Activated CD4-positive, alpha-beta T cell treated with anti-CD3 and anti-CD28 coated beads, Interleukin-2, amount 10 ng/mL, durations not matched to agents 7 days and 5 days (primary cell): ENCODE data around the gene MYBPH. TPM values are rescaled to one million over a fixed set of nuclear protein-coding genes. Genes with fewer than 3 reads are reported as not detected.
A peak's percentile ranks its signal among the peaks of the same experiment; 100 is the strongest.

Experiments
- CTCF ChIA-PET: fragments of 350-600 bp; sonication (Branson Sonifier 250); formaldehyde crosslinking; loops from one replicate; lab custom pipeline; 2021; ENCODE audit warnings: antibody characterized with exemption; lab: Charles Lee
- POLR2A ChIA-PET: fragments of 350-600 bp; sonication (Branson Sonifier 250); formaldehyde crosslinking; loops from one replicate; lab custom pipeline; 2021; ENCODE audit warnings: antibody characterized with exemption; lab: Charles Lee
- DNase-seq: peaks from one replicate; pipeline ENCODE4 v3.0.0-alpha.2; 2020
- H3K27ac Mint-ChIP-seq: one replicate; pipeline ENCODE4 v1.8.0; 2021; ENCODE audit warnings: mild to moderate bottlenecking, moderate library complexity, mixed read lengths
- H3K27me3 Mint-ChIP-seq: one replicate; pipeline ENCODE4 v1.8.0; 2021; ENCODE audit warnings: mixed read lengths
- H3K36me3 Mint-ChIP-seq: one replicate; pipeline ENCODE4 v1.8.0; 2021; ENCODE audit warnings: low read depth, mixed read lengths
- H3K4me1 Mint-ChIP-seq: one replicate; pipeline ENCODE4 v1.8.0; 2021; ENCODE audit warnings: mixed read lengths
- H3K4me3 Mint-ChIP-seq: one replicate; pipeline ENCODE4 v1.8.0; 2021; ENCODE audit warnings: mild to moderate bottlenecking, moderate library complexity, mixed read lengths
- H3K9me3 Mint-ChIP-seq: one replicate; pipeline ENCODE4 v1.8.0; 2021; ENCODE audit warnings: mixed read lengths
- total RNA-seq, 2 experiments: library from RNA; stranded (reverse); gene quantifications; one replicate each; pipeline ENCODE4 v1.2.3, GENCODE V29; 2021

Gene MYBPH
- total RNA-seq, 2 experiments from 2014 or later: not detected

GRCh38 chr1:203166192-203166940 lies 9.3 kb downstream of the MYBPH start:
- Mint-ChIP-seq H3K4me3 (no peak overlapping the region), H3K36me3 (no peaks in the 10 kb centered on the region), H3K27ac (no peak overlapping the region), H3K9me3 (no peaks in the 10 kb centered on the region), H3K27me3 (peaks cover 2% of the 10 kb centered on the region), H3K4me1 (no peaks in the 10 kb centered on the region)
- ChIA-PET POLR2A (no interaction called here), CTCF (interaction anchor here (1.3 kb wide), 1 partner anchor 101 kb away, joined by 3 read pairs; no protein-coding TSS in a partner anchor)
- no peak for DNase-seq

- DNase-seq: no peak
- ChIA-PET CTCF (interaction anchor here (1.3 kb wide), 1 partner anchor 101 kb away, joined by 3 read pairs; no protein-coding TSS in a partner anchor), POLR2A (no interaction called here)
- Mint-ChIP-seq H3K4me3 (no peak overlapping the region), H3K27me3 (peaks cover 6% of the 10 kb centered on the region), H3K27ac (no peak overlapping the region), H3K36me3 (no peaks in the 10 kb centered on the region), H3K9me3 (no peaks in the 10 kb centered on the region), H3K4me1 (no peaks in the 10 kb centered on the region)
Observed at GRCh38 chr1:203165800-203166161, 9.8 kb downstream of the MYBPH start.

GRCh38 chr1:203165101-203165799 lies 10.4 kb downstream of the MYBPH start:
- peaks cover 6% of the 10 kb centered on the region for H3K27me3 Mint-ChIP-seq
- ChIA-PET POLR2A (no interaction called here), CTCF (no interaction called here)
- no peaks in the 10 kb centered on the region for H3K4me1 Mint-ChIP-seq
- no peak overlapping the region for H3K4me3 Mint-ChIP-seq
- H3K27ac Mint-ChIP-seq: no peak overlapping the region
- no peak for DNase-seq
- H3K9me3 Mint-ChIP-seq: no peaks in the 10 kb centered on the region
- H3K36me3 Mint-ChIP-seq: no peaks in the 10 kb centered on the region

GRCh38 chr1:203163891-203164635 lies 11.6 kb downstream of the MYBPH start:
- ChIA-PET POLR2A (no interaction called here), CTCF (no interaction called here)
- Mint-ChIP-seq H3K36me3 (no peaks in the 10 kb centered on the region), H3K27me3 (peaks cover 6% of the 10 kb centered on the region), H3K9me3 (no peaks in the 10 kb centered on the region), H3K4me3 (no peak overlapping the region), H3K4me1 (no peaks in the 10 kb centered on the region), H3K27ac (no peak overlapping the region)
- DNase-seq: no peak

- H3K27me3 Mint-ChIP-seq: peaks cover 15% of the 10 kb centered on the region
- CTCF ChIA-PET: no interaction called here
- H3K27ac Mint-ChIP-seq: no peak overlapping the region
- no peaks in the 10 kb centered on the region for H3K9me3 Mint-ChIP-seq
- DNase-seq: no peak
- no peaks in the 10 kb centered on the region for H3K4me1 Mint-ChIP-seq
- H3K36me3 Mint-ChIP-seq: no peaks in the 10 kb centered on the region
- POLR2A ChIA-PET: no interaction called here
- H3K4me3 Mint-ChIP-seq: no peak overlapping the region
Observed at GRCh38 chr1:203162403-203162802, 13.2 kb downstream of the MYBPH start.

GRCh38 chr1:203161703-203162102 lies 13.9 kb downstream of the MYBPH start:
- Mint-ChIP-seq H3K4me1 (no peaks in the 10 kb centered on the region), H3K36me3 (no peaks in the 10 kb centered on the region), H3K4me3 (no peak overlapping the region), H3K27ac (no peak overlapping the region), H3K9me3 (no peaks in the 10 kb centered on the region), H3K27me3 (peaks cover 17% of the 10 kb centered on the region)
- no peak for DNase-seq
- ChIA-PET CTCF (interaction anchor here (0.6 kb wide), 1 partner anchor 18 kb away, joined by 3 read pairs; no protein-coding TSS in a partner anchor), POLR2A (no interaction called here)

GRCh38 chr1:203161175-203161574 lies 14.5 kb downstream of the MYBPH start:
- Mint-ChIP-seq H3K27me3 (peaks cover 18% of the 10 kb centered on the region), H3K27ac (no peak overlapping the region), H3K9me3 (no peaks in the 10 kb centered on the region), H3K4me1 (no peaks in the 10 kb centered on the region), H3K36me3 (no peaks in the 10 kb centered on the region), H3K4me3 (no peak overlapping the region)
- DNase-seq: no peak
- POLR2A ChIA-PET: no interaction called here
- CTCF ChIA-PET: interaction anchor here (0.6 to 1.0 kb wide), 2 partner anchors 11 to 19 kb away, joined by 3 read pairs; no protein-coding TSS in a partner anchor

- Mint-ChIP-seq H3K9me3 (no peaks in the 10 kb centered on the region), H3K27ac (no peak overlapping the region), H3K4me3 (no peak overlapping the region), H3K27me3 (peaks cover 19% of the 10 kb centered on the region), H3K4me1 (no peaks in the 10 kb centered on the region), H3K36me3 (no peaks in the 10 kb centered on the region)
- no peak for DNase-seq
- ChIA-PET CTCF (no interaction called here), POLR2A (no interaction called here)
Observed at GRCh38 chr1:203159844-203160243, 15.8 kb downstream of the MYBPH start.

GRCh38 chr1:203158960-203159665 lies 16.5 kb downstream of the MYBPH start:
- Mint-ChIP-seq H3K4me1 (no peaks in the 10 kb centered on the region), H3K9me3 (no peaks in the 10 kb centered on the region), H3K27me3 (peaks cover 19% of the 10 kb centered on the region), H3K4me3 (no peak overlapping the region), H3K27ac (no peak overlapping the region), H3K36me3 (no peaks in the 10 kb centered on the region)
- CTCF ChIA-PET: interaction anchor here (1.2 kb wide), 1 partner anchor 10 kb away, joined by 3 read pairs; no protein-coding TSS in a partner anchor
- DNase-seq: no peak
- POLR2A ChIA-PET: no interaction called here

- ChIA-PET POLR2A (no interaction called here), CTCF (interaction anchor here (1.2 kb wide), 1 partner anchor 11 kb away, joined by 3 read pairs; no protein-coding TSS in a partner anchor)
- no peak for DNase-seq
- H3K36me3 Mint-ChIP-seq: no peaks in the 10 kb centered on the region
- H3K4me3 Mint-ChIP-seq: no peak overlapping the region
- no peaks in the 10 kb centered on the region for H3K4me1 Mint-ChIP-seq
- no peak overlapping the region for H3K27ac Mint-ChIP-seq
- no peaks in the 10 kb centered on the region for H3K9me3 Mint-ChIP-seq
- peaks cover 19% of the 10 kb centered on the region for H3K27me3 Mint-ChIP-seq
Observed at GRCh38 chr1:203158423-203158822, 17.2 kb downstream of the MYBPH start.

- POLR2A ChIA-PET: no interaction called here
- H3K27me3 Mint-ChIP-seq: peaks cover 17% of the 10 kb centered on the region
- DNase-seq: no peak
- no peaks in the 10 kb centered on the region for H3K4me1 Mint-ChIP-seq
- no peaks in the 10 kb centered on the region for H3K9me3 Mint-ChIP-seq
- H3K4me3 Mint-ChIP-seq: no peak overlapping the region
- H3K36me3 Mint-ChIP-seq: no peaks in the 10 kb centered on the region
- CTCF ChIA-PET: no interaction called here
- peak overlapping the region; percentile 32 for H3K27ac Mint-ChIP-seq
Observed at GRCh38 chr1:203156280-203156679, 19.3 kb downstream of the MYBPH start.
